ENCODE data around the gene TMCC2. TPM values are rescaled to one million over a fixed set of nuclear protein-coding genes. Genes with fewer than 3 reads are reported as not detected.

The TMCC2 gene
- total and polyA plus RNA-seq, 2 of the 8 experiments (the other 6 are each of a cell fraction or from before 2014, with no cell fraction given): 6.7 to 6.8 TPM

DNA sequence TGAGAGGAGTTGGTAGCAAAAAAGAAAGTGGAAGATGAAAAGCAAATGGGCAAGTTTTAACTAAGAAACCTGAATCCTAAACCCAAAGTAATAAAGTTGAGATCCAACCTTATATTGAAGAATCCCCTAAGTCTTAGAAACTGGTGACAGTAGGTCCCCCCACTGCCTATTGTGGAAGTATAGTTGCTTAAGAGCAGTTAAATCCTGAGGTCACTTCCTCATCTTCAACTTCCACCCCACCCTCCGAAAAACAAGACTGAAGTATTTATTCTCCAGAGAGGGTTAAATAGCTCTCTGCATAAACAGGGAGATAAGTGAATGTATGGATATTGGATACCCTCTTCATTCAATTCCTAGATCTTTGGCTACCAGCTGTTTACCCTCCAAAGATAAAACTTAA is 13.0 kb upstream of the TMCC2 start:
- Histone ChIP-seq H2BK120ac (replicated peaks; ENCODE audit: low read depth, low read length) (no peak overlapping the region), H3K27ac (ENCODE audit: low read depth, low read length) (no peak overlapping the region), H2BK20ac (ENCODE audit: low read length) (no peak overlapping the region), H2AFZ (ENCODE audit: low read length) (no peak overlapping the region), H4K8ac (ENCODE audit: extremely low read depth, insufficient read depth, low read length) (no peak overlapping the region), H3K56ac (replicated peaks; ENCODE audit: insufficient read length, low read depth, low read length) (no peak overlapping the region), H4K5ac (ENCODE audit: insufficient read length, low read depth, low read length) (no peak overlapping the region), H3K18ac (ENCODE audit: extremely low read depth, low read length) (no peak overlapping the region), H3K23me2 (ENCODE audit: low read depth, low read length) (0 out of 2 replicates have a peak, but pooled peaks cover 2% of the 10 kb centered on the region), H3K23ac (ENCODE audit: insufficient read length) (no peak overlapping the region), H3K4ac (replicated peaks; ENCODE audit: insufficient read length, low read depth, low read length) (no peak overlapping the region), H3K79me1 (ENCODE audit: low read depth, low read length) (0 out of 2 replicates have a peak, but pooled peaks cover 2% of the 10 kb centered on the region), H2BK15ac (ENCODE audit: low read length) (no peak overlapping the region), H3K4me2 (ENCODE audit: insufficient read depth in 1 of 2, low read depth in 2 of 2, low read length in 2 of 2) (no peak overlapping the region), H2BK12ac (ENCODE audit: low read depth, low read length) (no peak overlapping the region), H3K79me2 (ENCODE audit: control insufficient read depth in 1 of 2, insufficient read depth in 2 of 2, low read length in 2 of 2) (peaks cover 0 to 5% of the 10 kb centered on the region in 2 experiments; a peak in 1 of 4 replicates), H3K36me3 (ENCODE audit: control insufficient read depth in 2 of 4, insufficient read depth in 4 of 4, low read length in 3 of 4) (no peaks in the 10 kb centered on the region), H2AK5ac (ENCODE audit: low read depth, low read length) (no peak overlapping the region), H2BK5ac (ENCODE audit: low read depth, low read length) (no peak overlapping the region), H4K91ac (replicated peaks; ENCODE audit: insufficient read length, low read length) (no peak overlapping the region), H4K20me1 (replicated peaks in 1 of 2; ENCODE audit: control insufficient read depth in 1 of 2, insufficient read depth in 2 of 2, low read length in 2 of 2) (no peaks in the 10 kb centered on the region), H3K4me1 (replicated peaks in 1 of 4; ENCODE audit: control insufficient read depth in 3 of 4, insufficient read depth in 4 of 4, low read length in 3 of 4) (peaks cover 0 to 5% (median 3%) of the 10 kb centered on the region in 4 experiments; a peak in 3 of 7 replicates), H3K9ac (replicated peaks in 1 of 4; ENCODE audit: extremely low read depth in 1 of 4, low read depth in 3 of 4, low read length in 3 of 4) (no peak overlapping the region), H3K14ac (ENCODE audit: insufficient read length) (no peak overlapping the region), H3K27me3 (replicated peaks in 1 of 4; ENCODE audit: control insufficient read depth in 3 of 4, extremely low read depth in 1 of 4, insufficient read depth in 3 of 4, low read length in 3 of 4) (no peaks in the 10 kb centered on the region), H3K9me3 (ENCODE audit: insufficient read depth in 2 of 2, low read depth in 1 of 2, low read length in 1 of 2) (no peaks in the 10 kb centered on the region), H3K4me3 (ENCODE audit: extremely low read depth in 1 of 4, insufficient read depth in 2 of 4, low read depth in 3 of 4, low read length in 4 of 4) (no peak overlapping the region)
- CTCF ChIA-PET (ENCODE audit: partially characterized antibody): interaction anchor here (0.6 kb wide), 1 partner anchor 177 kb away, joined by 3 read pairs; no protein-coding TSS in a partner anchor
- no peak for FAIRE-seq
- POLR2A ChIA-PET (ENCODE audit: partially characterized antibody): no interaction called here
- 82% methylated on average over 1 of the region's 1 CpG; no CpG with 5 or more reads in 1 of the 2 experiments for WGBS, 2 experiments (ENCODE audit: extremely low coverage in 1 of 2, insufficient coverage in 1 of 2, insufficient read length in 1 of 2, insufficient replicate concordance in 2 of 2, low coverage in 1 of 2, low lambda C conversion rate in 2 of 2, missing lambda C conversion rate in 1 of 2)
- TF ChIP-seq SIN3A (conservative IDR thresholded peaks at IDR 0.05 in 1 of 2, IDR thresholded peaks at IDR 0.05 in 1 of 2; ENCODE audit: low read depth in 1 of 2, low read length in 2 of 2) (no peak), SP4 (IDR thresholded peaks at IDR 0.05; ENCODE audit: low read length) (no peak), CTBP2 (IDR thresholded peaks at IDR 0.05; ENCODE audit: borderline replicate concordance, insufficient read depth, insufficient read length, low read length) (no peak)
- TF ChIP-seq, protein P1, sequence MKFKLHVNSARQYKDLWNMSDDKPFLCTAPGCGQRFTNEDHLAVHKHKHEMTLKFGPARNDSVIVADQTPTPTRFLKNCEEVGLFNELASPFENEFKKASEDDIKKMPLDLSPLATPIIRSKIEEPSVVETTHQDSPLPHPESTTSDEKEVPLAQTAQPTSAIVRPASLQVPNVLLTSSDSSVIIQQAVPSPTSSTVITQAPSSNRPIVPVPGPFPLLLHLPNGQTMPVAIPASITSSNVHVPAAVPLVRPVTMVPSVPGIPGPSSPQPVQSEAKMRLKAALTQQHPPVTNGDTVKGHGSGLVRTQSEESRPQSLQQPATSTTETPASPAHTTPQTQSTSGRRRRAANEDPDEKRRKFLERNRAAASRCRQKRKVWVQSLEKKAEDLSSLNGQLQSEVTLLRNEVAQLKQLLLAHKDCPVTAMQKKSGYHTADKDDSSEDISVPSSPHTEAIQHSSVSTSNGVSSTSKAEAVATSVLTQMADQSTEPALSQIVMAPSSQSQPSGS (IDR thresholded peaks at IDR 0.05; ENCODE audit: low read length): no peak
- DNase-seq (ENCODE audit: low read depth in 1 of 2, low spot score in 2 of 2): no peak

All from H1 (cell line).